B cell (primary cell): ENCODE data around the gene TCP1.

ENCODE experiments used
- EZH2 ChIP-seq: IDR thresholded peaks from 2 replicates; pipeline ENCODE4 v1.6.1; 2012; ENCODE audit warnings: borderline replicate concordance, low read depth, mild to moderate bottlenecking, moderate library complexity, low read length; ENCODE audit not compliant: insufficient read depth, poor library complexity, severe bottlenecking
- TF ChIP-seq, protein P1 (sequence below): fragments of 200-600 bp; IDR thresholded peaks from one replicate; pipeline ENCODE4 v1.8.0; 2022; ENCODE audit warnings: antibody characterized with exemption, mild to moderate bottlenecking

GRCh38 chr6:159761129-159761872 is 28.1 kb downstream of the TCP1 start:
- TF ChIP-seq, protein P1, sequence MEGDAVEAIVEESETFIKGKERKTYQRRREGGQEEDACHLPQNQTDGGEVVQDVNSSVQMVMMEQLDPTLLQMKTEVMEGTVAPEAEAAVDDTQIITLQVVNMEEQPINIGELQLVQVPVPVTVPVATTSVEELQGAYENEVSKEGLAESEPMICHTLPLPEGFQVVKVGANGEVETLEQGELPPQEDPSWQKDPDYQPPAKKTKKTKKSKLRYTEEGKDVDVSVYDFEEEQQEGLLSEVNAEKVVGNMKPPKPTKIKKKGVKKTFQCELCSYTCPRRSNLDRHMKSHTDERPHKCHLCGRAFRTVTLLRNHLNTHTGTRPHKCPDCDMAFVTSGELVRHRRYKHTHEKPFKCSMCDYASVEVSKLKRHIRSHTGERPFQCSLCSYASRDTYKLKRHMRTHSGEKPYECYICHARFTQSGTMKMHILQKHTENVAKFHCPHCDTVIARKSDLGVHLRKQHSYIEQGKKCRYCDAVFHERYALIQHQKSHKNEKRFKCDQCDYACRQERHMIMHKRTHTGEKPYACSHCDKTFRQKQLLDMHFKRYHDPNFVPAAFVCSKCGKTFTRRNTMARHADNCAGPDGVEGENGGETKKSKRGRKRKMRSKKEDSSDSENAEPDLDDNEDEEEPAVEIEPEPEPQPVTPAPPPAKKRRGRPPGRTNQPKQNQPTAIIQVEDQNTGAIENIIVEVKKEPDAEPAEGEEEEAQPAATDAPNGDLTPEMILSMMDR = no peak
- no peak for TF ChIP-seq EZH2
